Neural progenitor cell (in vitro differentiated cells): Measurements from ENCODE around the gene IL36B.

Source experiments
- CTCF ChIP-seq: fragments of 200-600 bp; sonication (generic); IDR thresholded peaks from 2 replicates; pipeline ENCODE4 v1.5.1; 2017; ENCODE audit warnings: antibody characterized with exemption, mild to moderate bottlenecking
- EZH2 ChIP-seq: fragments of 200-600 bp; sonication (generic); IDR thresholded peaks from 2 replicates; pipeline ENCODE4 v1.6.1; 2017; ENCODE audit warnings: antibody characterized with exemption, mild to moderate bottlenecking, moderate library complexity
- EZH2phosphoT487 ChIP-seq: fragments of 200-600 bp; sonication (generic); IDR thresholded peaks from 2 replicates; pipeline ENCODE4 v1.6.1; 2017; ENCODE audit warnings: antibody characterized with exemption

- no peak for TF ChIP-seq CTCF
- TF ChIP-seq EZH2 = no peak
- no peak for TF ChIP-seq EZH2phosphoT487
Measured at GRCh38 chr2:113046465-113046864, 6.2 kb downstream of the IL36B start.
